Pancreas (tissue), 10 donors: ENCODE results near the gene SLC35E1. TPM values are rescaled to one million over a fixed set of nuclear protein-coding genes. Genes with fewer than 3 reads are reported as not detected.
A peak's percentile ranks its signal among the peaks of the same experiment; 100 is the strongest.

Source experiments
- ATAC-seq, 4 donors: fragments of 200-7000 bp; cut with Tn5 transposase; one replicate each; pipeline versions ENCODE4 v1.8.0 to v1.9.1; 2020; ENCODE audit warnings: mild to moderate bottlenecking in 4 of 4, moderate library complexity in 4 of 4
- DNase-seq, 6 donors: peaks; one replicate each; pipeline ENCODE4 v3.0.0-alpha.2; 2020
- FAIRE-seq: peaks from 2 replicates; lab custom pipeline; 2012; peaks lifted over from hg19 to GRCh38; lab: Jason Lieb, UNC
- H3K27ac ChIP-seq, 4 donors: fragments of 200-600 bp; sonication (generic); 1 replicate in 3 of 4; 2 replicates in 1 of 4; pipeline versions ENCODE4 v1.5.0 to v1.8.0; 2020
- H3K27me3 ChIP-seq, 4 donors: fragments of 200-600 bp; one replicate each; pipeline ENCODE4 v1.8.0; 2021
- H3K36me3 ChIP-seq, 3 donors: fragments of 200-600 bp; sonication (generic) in 1 of 3; one replicate each; pipeline versions ENCODE4 v1.5.0 to v1.8.0; 2020 to 2021
- H3K4me1 ChIP-seq, 3 donors: fragments of 200-600 bp; one replicate each; pipeline ENCODE4 v1.8.0; 2021
- H3K4me3 ChIP-seq, 4 donors: fragments of 200-600 bp; sonication (generic) in 2 of 4; one replicate each; pipeline versions ENCODE4 v1.5.0 to v1.8.0; 2020 to 2021
- H3K9me3 ChIP-seq, 4 donors: fragments of 200-600 bp; one replicate each; pipeline ENCODE4 v1.8.0; 2021
- CTCF ChIP-seq, 4 donors: fragments of 200-600 bp; sonication (generic) in 3 of 4; IDR thresholded peaks; one replicate each; pipeline versions ENCODE4 v1.5.0 to v1.8.0; 2021; ENCODE audit warnings: antibody characterized with exemption in 4 of 4
- WGBS, 2 donors: extraction: QIAGEN DNeasy Blood & Tissue Kit; methylation state at CpG; one replicate each; pipeline ENCODE4 v1.1.7; 2013; 5-methylcytosine and 5-hydroxymethylcytosine counted together
- intact Hi-C, 3 donors: fragments of 100-400 bp; cut with DNase I; formaldehyde crosslinking; loops; one replicate each; pipeline versions ENCODE4 v1.11.1 to v1.14.2; 2022
- polyA plus RNA-seq, 2 donors: library from polyadenylated mRNA; stranded (reverse); fragments of 200-250 nt; gene quantifications; one replicate each; pipeline ENCODE4 v1.2.3, GENCODE V29; 2013
- total RNA-seq, 6 donors: library from RNA; stranded (reverse); fragmentation: NEBNext Ultra II Directional in 4 of 6; extraction: Animal tissue kit (Norgen Biotek cat#: 25700) in 4 of 6; gene quantifications; one replicate each; pipeline versions ENCODE4 v1.2.1 to v1.2.4, GENCODE V29; 2021 to 2023
- donor health status: healthy with polysubstance abuse.
- donor health status: DM: no; HTN: no; CAD: no; lungs with moderate emphysema.
- donor health status: DM: no; HTN: no; CAD: no.
- donor health status: control.
- donor health status: control.
- donor health status: Bipolar disorder and iron deficiency.
- donor health status: DM: yes; HTN: yes; CAD: no.
- donor health status: DM: no; HTN: no; CAD: no.
- donor health status: DM: no; HTN: no; CAD: no.
- donor health status: DM: yes; HTN: yes; CAD: no.

The SLC35E1 gene
- total and polyA plus RNA-seq, 8 donors: 22.9 to 42.1 (median 34.0) TPM

- H3K36me3 ChIP-seq: peaks cover 15 to 87% (median 79%) of the 10 kb centered on the region in 3 donors
- DNase-seq (peak in 1 of 6 donors; percentile 77), ATAC-seq (peak in 1 of 4 donors; percentile 6), FAIRE-seq (no peak)
- H3K9me3 ChIP-seq: no peaks in the 10 kb centered on the region
- no peak overlapping the region for H3K4me3 ChIP-seq
- intact Hi-C loops: no loop called here
- no peaks in the 10 kb centered on the region for H3K27me3 ChIP-seq
- no peak overlapping the region for H3K27ac ChIP-seq
- no peaks in the 10 kb centered on the region for H3K4me1 ChIP-seq
- 96 to 97% methylated on average over 45 to 54 of the region's 54 CpGs for WGBS, 2 donors
- TF ChIP-seq CTCF (IDR thresholded peaks at IDR 0.05): no peak
Observed at GRCh38 chr19:16524991-16525734, 47.1 kb downstream of the SLC35E1 start.

GRCh38 chr19:16522559-16523377 lies 49.4 kb downstream of the SLC35E1 start:
- intact Hi-C loops: no loop called here
- H3K27me3 ChIP-seq: no peaks in the 10 kb centered on the region
- DNase-seq: peak in 1 of 6 donors; percentile 64
- no peak for ATAC-seq
- peaks cover 9 to 87% (median 79%) of the 10 kb centered on the region in 3 donors for H3K36me3 ChIP-seq
- no peak overlapping the region for H3K27ac ChIP-seq
- TF ChIP-seq CTCF (IDR thresholded peaks at IDR 0.05): no peak
- WGBS, 2 donors: 93 to 95% methylated on average over 25 of the region's 25 CpGs
- H3K4me3 ChIP-seq: no peak overlapping the region
- H3K4me1 ChIP-seq: no peaks in the 10 kb centered on the region
- no peaks in the 10 kb centered on the region for H3K9me3 ChIP-seq
- no peak for FAIRE-seq

GRCh38 chr19:16521715-16522289 lies 50.4 kb downstream of the SLC35E1 start:
- intact Hi-C loops: no loop called here
- Histone ChIP-seq H3K36me3 (peaks cover 9 to 84% (median 72%) of the 10 kb centered on the region in 3 donors), H3K27me3 (no peaks in the 10 kb centered on the region), H3K4me3 (no peak overlapping the region), H3K9me3 (no peaks in the 10 kb centered on the region), H3K27ac (no peak overlapping the region), H3K4me1 (no peaks in the 10 kb centered on the region)
- DNase-seq: peak in 1 of 6 donors; percentile 57
- no peak for ATAC-seq
- no peak for FAIRE-seq
- TF ChIP-seq CTCF (IDR thresholded peaks at IDR 0.05): no peak
- 94 to 95% methylated on average over 10 of the region's 10 CpGs for WGBS, 2 donors

- Histone ChIP-seq H3K4me1 (no peaks in the 10 kb centered on the region), H3K4me3 (no peak overlapping the region), H3K27ac (no peak overlapping the region), H3K9me3 (no peaks in the 10 kb centered on the region), H3K27me3 (no peaks in the 10 kb centered on the region), H3K36me3 (peaks cover 9 to 80% (median 65%) of the 10 kb centered on the region in 3 donors)
- WGBS, 2 donors: 93 to 94% methylated on average over 18 of the region's 18 CpGs
- TF ChIP-seq CTCF (IDR thresholded peaks at IDR 0.05): no peak
- ATAC-seq: no peak
- FAIRE-seq: no peak
- no peak for DNase-seq
- intact Hi-C loops: no loop called here
Observed at GRCh38 chr19:16520986-16521624, 51.1 kb downstream of the SLC35E1 start.
